PC-3 (cell line): Measurements from ENCODE around the gene CIC. TPM values are rescaled to one million over a fixed set of nuclear protein-coding genes. Genes with fewer than 3 reads are reported as not detected.

Experiments used
- ATAC-seq: fragments of 200-7000 bp; cut with Tn5 transposase; 2 replicates; pipeline ENCODE4 v1.9.1; 2020; ENCODE audit warnings: mild to moderate bottlenecking, moderate library complexity
- BruUV-seq: library from RNA; stranded (reverse); fragments of 400-500 nt; replicated peaks from 2 replicates; lab custom pipeline; 2021; lab: Mats Ljungman, UMichigan
- CTCF ChIA-PET: fragments of 300-600 bp; sonication (Branson Sonifier 250); formaldehyde crosslinking; loops from one replicate; lab custom pipeline; 2022; ENCODE audit warnings: antibody characterized with exemption; lab: Charles Lee
- POLR2A ChIA-PET: fragments of 300-600 bp; sonication (Branson Sonifier 250); formaldehyde crosslinking; loops from one replicate; lab custom pipeline; 2022; ENCODE audit warnings: antibody characterized with exemption; ENCODE audit not compliant: unreplicated experiment; lab: Charles Lee
- DNase-seq: peaks from one replicate; pipeline ENCODE4 v3.0.0-alpha.2; 2015
- H2AFZ ChIP-seq: fragments of 300-600 bp; sonication (generic); 2 replicates; pipeline ENCODE4 v1.6.0; 2016; ENCODE audit warnings: antibody characterized with exemption, low read length
- H3F3A ChIP-seq: fragments of 300-600 bp; sonication (generic); one replicate; pipeline ENCODE4 v1.6.0; 2017; ENCODE audit warnings: antibody characterized with exemption, low read length, control low read depth, mild to moderate bottlenecking; ENCODE audit not compliant: unreplicated experiment
- H3K27ac ChIP-seq: fragments of 300-600 bp; sonication (generic); 2 replicates; pipeline ENCODE4 v1.5.1; 2016; ENCODE audit warnings: mild to moderate bottlenecking, low read length
- H3K27me3 ChIP-seq: fragments of 300-600 bp; sonication (generic); 2 replicates; pipeline ENCODE4 v1.6.1; 2016; ENCODE audit warnings: low read length, mixed read lengths
- H3K36me3 ChIP-seq: fragments of 300-600 bp; sonication (generic); 2 replicates; pipeline ENCODE4 v1.6.1; 2016; ENCODE audit warnings: low read depth, mixed run types, low read length, mixed read lengths
- H3K4me1 ChIP-seq: fragments of 300-600 bp; sonication (generic); 2 replicates; pipeline ENCODE4 v1.5.1; 2016; ENCODE audit warnings: low read length; ENCODE audit not compliant: insufficient read depth
- H3K4me2 ChIP-seq: fragments of 300-600 bp; sonication (generic); 2 replicates; pipeline ENCODE4 v1.6.0; 2016; ENCODE audit warnings: low read length
- H3K4me3 ChIP-seq: fragments of 300-600 bp; sonication (generic); 2 replicates; pipeline ENCODE4 v1.5.1; 2016; ENCODE audit warnings: mild to moderate bottlenecking, low read length, mixed read lengths
- H3K79me2 ChIP-seq: fragments of 300-600 bp; sonication (generic); 2 replicates; pipeline ENCODE4 v1.6.1; 2017; ENCODE audit warnings: low read length, mixed read lengths
- H3K9ac ChIP-seq: fragments of 300-600 bp; sonication (generic); 2 replicates; pipeline ENCODE4 v1.6.0; 2016; ENCODE audit warnings: mild to moderate bottlenecking, low read length
- H3K9me2 ChIP-seq: fragments of 300-600 bp; sonication (generic); replicated peaks from 2 replicates; pipeline ENCODE4 v1.6.1; 2016; ENCODE audit warnings: mixed run types, low read length, mixed read lengths
- H3K9me3 ChIP-seq: fragments of 300-600 bp; sonication (generic); 2 replicates; pipeline ENCODE4 v1.6.1; 2016; ENCODE audit warnings: low read length, mixed read lengths
- H4K20me1 ChIP-seq: fragments of 300-600 bp; sonication (generic); 2 replicates; pipeline ENCODE4 v1.6.1; 2016; ENCODE audit warnings: low read length, mixed read lengths
- CTCF ChIP-seq: fragments of 300-600 bp; sonication (generic); conservative IDR thresholded peaks from 2 replicates; pipeline ENCODE4 v1.5.1; 2017; ENCODE audit warnings: antibody characterized with exemption, low read depth, mild to moderate bottlenecking, low read length
- EZH2 ChIP-seq: fragments of 300-600 bp; sonication (generic); IDR thresholded peaks from one replicate; pipeline ENCODE4 v1.6.1; 2017; ENCODE audit warnings: antibody characterized with exemption, mild to moderate bottlenecking, low read length; ENCODE audit not compliant: unreplicated experiment
- EZH2phosphoT487 ChIP-seq: fragments of 300-600 bp; sonication (generic); IDR thresholded peaks from 2 replicates; pipeline ENCODE4 v1.6.1; 2018; ENCODE audit warnings: mild to moderate bottlenecking, antibody characterized with exemption, low read length, borderline replicate concordance
- intact Hi-C: fragments of 100-400 bp; cut with micrococcal nuclease; formaldehyde crosslinking; loops from 2 replicates; pipeline ENCODE4 v1.9.0; 2023
- total RNA-seq: library from RNA; depleted of rRNA; stranded (reverse); fragments of >200 nt; gene quantifications from 2 replicates; pipeline ENCODE4 v1.2.3, GENCODE V29; 2014

The CIC gene
- total RNA-seq, 1 experiment from 2014 or later, result 9.8 TPM

GRCh38 chr19:42242069-42242511 is 27.0 kb upstream of the CIC start:
- no peak overlapping the region for H2AFZ ChIP-seq
- intact Hi-C loops, result loop anchor here (2.0 kb wide), 1 partner anchor 25 kb away; the partner anchor contains the start of gene DEDD2
- H3K27ac ChIP-seq, result no peak overlapping the region

GRCh38 chr19:42242512-42243409 is 26.3 kb upstream of the CIC start, which contains the start of gene GSK3A:
Gene GSK3A, minus strand, starts transcription at chr19:42242602. Its CDS starts 137 bp downstream, at chr19:42242465.
- H3K4me2 ChIP-seq, result peak within 1 kb of the TSS; percentile 94
- TF ChIP-seq EZH2phosphoT487 (no peak), CTCF (no peak), EZH2 (no peak)
- ATAC-seq, result peak; percentile 76
- H3K9me3 ChIP-seq, result no peaks in the 10 kb centered on the region
- peak; percentile 96 for DNase-seq
- POLR2A ChIA-PET, result interaction anchor here (0.5 to 0.7 kb wide), 5 partner anchors 25 to 1426 kb away, joined by 3 to 4 read pairs (median 4); no protein-coding TSS in a partner anchor
- CTCF ChIA-PET, result interaction anchor here (0.6 to 0.7 kb wide), 2 partner anchors 66 to 111 kb away, joined by 3 read pairs; no protein-coding TSS in a partner anchor
- intact Hi-C loops, result loop anchor here (1.0 to 2.0 kb wide), 2 partner anchors 26 to 129 kb away; partner anchors contain the start of gene DEDD2
- H3K4me1 ChIP-seq, result peaks cover 4% of the 10 kb centered on the region
- peak within 1 kb of the TSS; percentile 69 for H3K27ac ChIP-seq
- H4K20me1 ChIP-seq, result no peaks in the 10 kb centered on the region
- H2AFZ ChIP-seq, result peak within 1 kb of the TSS; percentile 86
- H3F3A ChIP-seq, result no peaks in the 10 kb centered on the region
- no peaks in the 10 kb centered on the region for H3K9me2 ChIP-seq
- peak within 1 kb of the TSS; percentile 98 for H3K4me3 ChIP-seq
- no peaks in the 10 kb centered on the region for H3K27me3 ChIP-seq
- no peaks in the 10 kb centered on the region for H3K36me3 ChIP-seq
- H3K79me2 ChIP-seq, result peaks cover 44% of the 10 kb centered on the region
- BruUV-seq, result no TSS peak
- peak within 1 kb of the TSS; percentile 93 for H3K9ac ChIP-seq

More at GRCh38 chr19:42242069-42242511, 27.0 kb upstream of the CIC start:
- peak overlapping the region; percentile 98 for H3K4me3 ChIP-seq
- no peaks in the 10 kb centered on the region for H3F3A ChIP-seq
- H3K9ac ChIP-seq, result peak overlapping the region; percentile 93
- no peaks in the 10 kb centered on the region for H3K27me3 ChIP-seq
- peaks cover 44% of the 10 kb centered on the region for H3K79me2 ChIP-seq
- ChIA-PET POLR2A (interaction anchor here (0.5 to 0.7 kb wide), 3 partner anchors 24 to 161 kb away, joined by 3 to 4 read pairs (median 3); no protein-coding TSS in a partner anchor), CTCF (no interaction called here)
- H3K9me3 ChIP-seq, result no peaks in the 10 kb centered on the region
- DNase-seq (no peak), ATAC-seq (no peak)
- BruUV-seq, result no TSS peak
- no peaks in the 10 kb centered on the region for H4K20me1 ChIP-seq
- peaks cover 4% of the 10 kb centered on the region for H3K4me1 ChIP-seq
- H3K4me2 ChIP-seq, result peak overlapping the region; percentile 94
- TF ChIP-seq EZH2phosphoT487 (no peak), EZH2 (no peak), CTCF (no peak)
- no peaks in the 10 kb centered on the region for H3K9me2 ChIP-seq
- H3K36me3 ChIP-seq, result no peaks in the 10 kb centered on the region
